HG03159 (cell line): ENCODE measurements around the gene CFDP1.

Experiments
- ATAC-seq: cut with Tn5 transposase; IDR thresholded peaks from one replicate; pipeline ENCODE4 v1.9.1; 2021; ENCODE audit warnings: mild to moderate bottlenecking, moderate library complexity; ENCODE audit not compliant: unreplicated experiment

CFDP1 gene

DNA sequence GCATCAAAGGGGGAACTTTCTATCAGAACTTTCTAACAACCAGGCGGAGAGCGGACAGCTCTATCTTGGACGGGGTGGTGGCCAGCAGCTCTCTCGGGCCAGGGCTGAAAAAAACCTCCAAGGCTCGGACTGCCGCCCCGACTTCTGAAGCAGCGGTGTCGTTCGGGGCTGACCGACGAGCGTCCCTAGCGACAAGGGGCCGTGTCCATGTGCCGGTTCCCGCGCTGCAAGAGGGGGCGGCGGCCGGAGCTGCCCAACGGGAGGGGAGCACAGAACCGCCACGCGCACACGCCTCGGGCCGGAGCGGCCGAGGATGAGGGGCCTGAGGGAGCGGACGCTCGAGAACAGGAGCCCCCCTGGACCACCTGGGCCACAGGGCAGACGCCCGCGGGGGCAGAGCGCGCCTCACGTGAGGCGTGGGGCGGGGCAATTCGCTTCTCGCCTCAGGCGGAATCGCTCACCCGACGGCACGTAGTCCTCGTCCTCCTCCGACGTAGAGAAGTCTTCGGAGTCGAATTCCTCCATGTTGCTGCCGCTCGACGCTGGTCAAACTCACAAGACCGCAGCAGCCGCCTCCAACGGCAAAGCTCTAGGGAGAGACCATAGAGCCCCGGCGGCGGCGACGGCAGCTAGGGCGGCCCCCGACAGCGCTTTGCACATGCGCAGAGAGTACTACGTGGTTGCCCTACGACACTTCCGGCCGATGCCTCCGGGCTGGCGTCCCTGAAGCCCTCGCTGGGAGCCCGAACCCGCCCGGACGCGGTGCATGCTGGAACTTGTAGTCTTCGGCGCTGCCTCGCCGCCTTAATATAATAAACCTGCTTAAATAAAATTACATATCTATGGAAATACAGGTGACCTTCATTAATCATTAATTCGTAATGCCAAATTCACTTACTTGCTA, at the start of gene CFDP1:
TSS of gene CFDP1 (minus strand) at position 676 of the 904 bp plus-strand sequence. CDS start at position 525, 151 bp downstream.
- ATAC-seq: peak; percentile 92

DNA sequence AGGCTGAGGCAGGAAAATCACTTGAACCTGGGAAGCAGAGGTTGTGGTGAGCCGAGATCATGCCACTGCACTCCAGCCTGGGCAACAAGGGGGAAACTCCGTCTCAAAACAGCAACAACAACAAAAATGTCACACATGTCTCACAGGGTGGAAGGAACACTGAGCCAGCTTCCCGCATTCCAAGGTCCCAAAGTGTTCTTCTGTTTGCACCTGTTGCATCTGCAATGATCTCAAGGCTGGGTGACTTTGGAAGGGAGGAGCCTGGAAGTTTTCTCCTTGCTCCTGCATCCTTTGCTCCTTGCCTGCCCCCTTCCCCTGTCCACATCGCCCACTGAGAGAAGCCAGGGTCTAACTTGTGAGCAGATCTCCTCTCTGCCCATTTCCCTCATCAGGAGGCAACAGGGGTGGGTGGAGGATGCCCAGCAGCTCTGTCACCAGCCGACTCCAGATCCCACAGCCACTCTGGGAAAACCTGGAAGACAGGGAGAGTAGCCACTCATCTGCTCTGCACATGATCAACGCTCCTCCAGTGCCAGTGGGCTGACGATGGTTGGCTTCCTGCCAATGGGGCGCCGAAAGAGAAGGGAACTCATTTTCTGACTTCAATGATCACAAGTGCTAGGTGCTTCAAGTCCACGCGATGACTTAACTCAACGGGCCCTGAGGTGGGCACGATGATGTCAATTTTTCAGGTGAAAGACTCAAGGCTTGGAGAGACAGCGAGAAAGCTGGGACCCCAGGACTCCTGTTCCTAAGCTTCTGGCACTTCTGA, 49.3 kb upstream of the CFDP1 start:
- ATAC-seq: no peak

DNA sequence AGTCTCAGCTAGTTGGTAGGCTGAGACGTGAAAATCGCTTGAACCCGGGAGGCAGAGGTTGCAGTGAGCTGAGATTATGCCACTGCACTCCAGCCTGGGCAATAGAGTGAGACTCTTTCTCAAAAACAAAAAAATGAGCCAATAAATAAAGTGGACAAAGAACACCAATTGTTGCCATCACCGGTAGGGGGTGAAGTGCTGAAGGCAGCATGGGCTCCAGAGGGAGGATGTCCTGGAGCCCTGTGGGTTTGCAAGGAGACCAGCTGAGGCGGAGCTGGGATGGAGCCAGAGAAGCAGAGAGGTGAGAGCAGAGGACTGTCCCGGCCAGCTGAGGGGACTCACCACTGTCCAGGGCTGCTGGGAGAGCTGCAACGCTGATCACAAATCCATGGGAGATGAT, 48.2 kb upstream of the CFDP1 start:
- ATAC-seq: no peak

DNA sequence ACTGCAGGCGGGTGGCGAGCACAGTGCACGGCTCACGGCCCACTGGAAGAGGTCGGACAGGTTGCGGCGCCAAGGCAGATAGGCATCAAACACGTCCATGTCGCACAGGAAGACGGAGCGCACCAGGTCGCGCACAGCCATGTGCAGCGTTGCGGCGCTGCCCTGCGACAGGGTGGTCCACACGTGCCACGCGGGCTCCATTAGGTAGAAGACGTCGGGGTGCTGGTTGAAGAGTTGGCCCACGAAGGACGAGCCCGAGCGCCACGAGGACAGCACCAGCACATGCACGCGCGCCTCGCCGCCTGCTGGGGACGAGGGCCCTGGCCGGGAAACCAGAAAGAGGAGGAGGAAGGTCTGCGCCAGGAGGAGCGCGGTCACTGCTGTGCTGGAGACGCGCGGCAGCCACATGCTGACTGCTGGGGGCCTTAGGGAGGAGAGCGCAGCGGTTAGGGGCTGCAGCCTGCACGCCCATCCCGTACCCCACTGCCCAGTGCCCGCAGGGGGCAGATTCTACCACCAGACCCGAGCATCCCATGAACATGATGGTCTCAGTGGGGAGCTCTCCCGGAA, 46.2 kb upstream of the CFDP1 start:
- no peak for ATAC-seq

DNA sequence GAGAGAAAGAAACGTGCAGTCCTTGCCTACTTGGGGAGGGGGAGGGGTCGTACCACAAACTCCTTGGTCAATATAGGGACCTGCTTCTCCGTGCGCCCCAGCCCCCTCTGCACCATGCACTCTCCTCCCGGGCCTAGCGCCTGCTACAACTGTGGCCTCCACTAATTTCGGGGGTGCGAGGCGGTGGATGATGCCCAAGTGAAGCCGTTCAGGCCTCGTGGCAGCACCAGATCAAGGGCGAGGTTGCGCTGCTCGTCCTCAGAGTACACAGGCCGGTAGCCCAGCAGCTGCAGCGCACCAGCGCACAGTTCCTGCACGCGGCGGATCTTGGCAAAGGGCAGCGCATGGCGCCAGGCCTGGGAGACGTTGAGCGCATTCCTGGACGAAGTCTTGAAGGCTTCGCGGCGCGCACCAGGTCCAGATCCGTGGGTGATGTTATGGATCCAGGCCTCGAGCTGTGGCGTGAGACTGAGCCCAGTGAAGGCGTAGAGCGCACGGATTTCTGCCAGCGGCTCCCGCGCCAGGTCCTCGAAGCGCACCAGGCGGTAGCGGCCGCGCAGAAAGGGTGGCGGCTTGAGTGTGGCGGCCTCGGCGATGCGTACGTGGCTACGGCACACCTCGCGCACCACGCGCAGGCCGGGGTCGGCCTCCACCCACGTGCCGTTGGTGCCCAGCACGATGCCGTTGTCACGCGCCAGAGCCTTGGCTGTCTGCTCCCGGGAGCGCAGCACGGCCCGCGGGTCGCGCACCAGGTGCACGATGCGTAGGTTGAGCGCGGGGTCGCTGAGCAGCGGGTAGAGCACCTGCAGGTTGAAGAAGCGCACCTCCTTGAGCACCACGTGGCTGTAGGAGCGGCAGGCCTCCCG, 45.4 kb upstream of the CFDP1 start:
- ATAC-seq: no peak

DNA sequence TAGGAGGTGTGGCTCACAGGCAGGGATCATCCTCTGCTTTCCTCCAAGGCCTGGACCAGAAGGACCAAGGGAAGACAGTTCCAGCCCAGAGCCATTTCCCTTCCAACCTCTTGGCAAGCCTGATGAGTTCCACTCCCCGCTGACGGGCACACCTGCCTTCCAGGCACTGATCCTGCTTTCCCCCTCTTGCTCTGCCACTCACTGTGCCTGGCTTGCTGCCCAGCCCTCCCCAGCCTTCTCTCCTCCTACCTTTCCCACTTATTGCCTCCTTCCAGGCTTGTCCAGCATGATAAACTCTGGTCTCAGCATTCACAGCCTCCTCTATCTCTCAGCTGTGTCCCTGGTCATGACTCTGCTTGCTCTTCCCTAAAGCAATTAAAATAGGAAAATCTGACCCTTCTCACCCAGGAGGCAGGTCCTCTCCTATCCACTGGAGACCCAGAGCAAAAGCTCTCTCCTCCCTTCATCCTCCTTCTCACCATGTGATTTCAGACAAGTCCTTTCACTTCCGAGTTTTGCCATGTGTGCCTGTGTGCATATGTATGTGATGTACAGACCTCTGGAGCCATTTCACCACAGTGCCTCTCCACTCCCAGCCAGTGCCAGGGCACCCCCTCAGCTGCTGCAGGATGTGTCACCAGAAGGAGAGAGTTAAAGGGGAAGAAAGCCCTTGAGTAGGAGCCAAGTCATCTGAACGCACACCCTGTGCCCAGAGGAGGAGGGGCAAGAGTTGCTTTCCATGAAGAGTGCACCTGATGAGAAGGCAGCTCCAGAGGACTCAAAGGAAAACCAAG, 44.6 kb upstream of the CFDP1 start:
- ATAC-seq: no peak

DNA sequence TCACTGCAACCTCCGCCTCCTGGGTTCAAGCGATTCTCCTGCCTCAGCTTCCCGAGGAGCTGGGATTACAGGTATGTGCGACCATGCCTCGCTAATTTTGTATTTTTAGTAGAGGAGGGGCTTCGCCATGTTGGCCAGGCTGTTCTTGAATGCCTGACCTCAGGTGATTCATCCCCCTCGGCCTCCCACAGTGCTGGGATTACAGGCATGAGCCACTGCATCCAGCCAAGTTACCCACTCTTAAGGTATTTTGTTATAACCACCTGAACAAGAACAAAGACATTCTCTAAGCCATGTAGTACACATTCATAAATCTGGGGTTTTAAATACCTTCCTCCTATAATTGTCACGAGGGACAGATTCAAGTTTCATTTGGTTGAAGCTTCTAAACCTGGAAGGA, 43.5 kb upstream of the CFDP1 start:
- no peak for ATAC-seq

DNA sequence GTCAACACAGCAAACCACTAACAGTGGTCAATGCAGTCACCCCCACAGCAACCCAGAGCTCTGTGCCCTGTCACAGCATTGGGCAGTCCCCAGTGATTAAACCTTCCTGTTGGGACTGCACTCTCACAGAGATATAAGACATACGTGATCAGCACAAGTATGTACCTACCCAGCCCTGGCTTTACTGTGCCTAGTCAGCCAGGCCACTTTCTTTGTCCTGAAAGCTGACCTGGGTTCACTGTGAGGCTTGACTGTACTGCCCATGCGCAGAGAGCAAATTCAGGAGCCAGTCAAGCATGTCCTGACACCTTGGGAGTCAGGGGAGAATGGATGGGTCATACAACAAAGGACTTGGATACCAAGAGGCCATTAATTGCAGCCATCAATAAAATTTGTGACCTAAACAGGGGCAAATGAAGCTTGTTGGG, 42.1 kb upstream of the CFDP1 start:
- ATAC-seq: no peak

DNA sequence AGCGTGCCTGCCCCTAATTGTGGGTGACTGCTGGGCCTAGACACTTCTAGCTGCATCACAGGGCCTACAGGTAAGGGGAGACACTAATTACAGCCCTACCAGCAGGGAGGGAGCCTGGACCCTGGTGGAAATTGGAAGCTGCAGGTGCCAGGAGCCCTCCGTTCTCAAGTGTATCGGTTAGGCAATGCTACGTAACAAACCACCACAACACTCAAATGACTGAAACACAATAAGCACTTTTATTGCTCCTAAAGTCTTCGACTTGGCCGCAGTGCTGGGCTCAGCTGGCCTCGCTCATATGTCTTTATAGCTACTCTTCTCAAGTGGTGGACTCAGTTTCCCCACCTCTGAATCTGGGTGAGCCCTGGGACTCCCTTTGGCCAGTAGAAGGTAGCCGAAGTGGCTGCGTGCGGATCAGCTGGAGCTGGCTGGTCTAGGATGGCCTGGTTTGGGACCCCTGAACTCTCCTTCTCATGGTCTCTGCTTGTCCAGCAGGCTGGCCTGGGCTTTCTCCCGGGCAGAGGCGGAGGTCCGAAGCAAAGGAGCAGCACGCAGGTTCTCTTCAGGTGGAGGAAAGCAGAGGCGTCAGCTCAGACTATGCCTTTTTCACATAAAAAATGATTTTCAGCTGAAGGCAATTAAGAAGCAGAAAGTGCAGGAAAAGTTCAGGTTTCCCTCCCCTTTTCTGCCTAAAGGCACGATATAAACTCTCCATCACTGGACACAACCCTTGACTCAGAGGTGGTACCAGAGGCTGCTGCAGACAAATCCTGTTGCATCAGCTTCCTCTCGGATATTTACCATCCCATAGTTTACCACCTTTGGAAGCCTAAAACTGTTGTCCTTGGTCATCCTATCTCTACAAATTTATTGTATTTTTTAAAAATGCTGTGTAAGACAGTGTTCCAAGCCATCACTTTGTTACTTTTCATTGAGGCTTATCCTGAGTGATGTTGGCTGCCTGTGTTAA, 39.9 kb upstream of the CFDP1 start:
- no peak for ATAC-seq

DNA sequence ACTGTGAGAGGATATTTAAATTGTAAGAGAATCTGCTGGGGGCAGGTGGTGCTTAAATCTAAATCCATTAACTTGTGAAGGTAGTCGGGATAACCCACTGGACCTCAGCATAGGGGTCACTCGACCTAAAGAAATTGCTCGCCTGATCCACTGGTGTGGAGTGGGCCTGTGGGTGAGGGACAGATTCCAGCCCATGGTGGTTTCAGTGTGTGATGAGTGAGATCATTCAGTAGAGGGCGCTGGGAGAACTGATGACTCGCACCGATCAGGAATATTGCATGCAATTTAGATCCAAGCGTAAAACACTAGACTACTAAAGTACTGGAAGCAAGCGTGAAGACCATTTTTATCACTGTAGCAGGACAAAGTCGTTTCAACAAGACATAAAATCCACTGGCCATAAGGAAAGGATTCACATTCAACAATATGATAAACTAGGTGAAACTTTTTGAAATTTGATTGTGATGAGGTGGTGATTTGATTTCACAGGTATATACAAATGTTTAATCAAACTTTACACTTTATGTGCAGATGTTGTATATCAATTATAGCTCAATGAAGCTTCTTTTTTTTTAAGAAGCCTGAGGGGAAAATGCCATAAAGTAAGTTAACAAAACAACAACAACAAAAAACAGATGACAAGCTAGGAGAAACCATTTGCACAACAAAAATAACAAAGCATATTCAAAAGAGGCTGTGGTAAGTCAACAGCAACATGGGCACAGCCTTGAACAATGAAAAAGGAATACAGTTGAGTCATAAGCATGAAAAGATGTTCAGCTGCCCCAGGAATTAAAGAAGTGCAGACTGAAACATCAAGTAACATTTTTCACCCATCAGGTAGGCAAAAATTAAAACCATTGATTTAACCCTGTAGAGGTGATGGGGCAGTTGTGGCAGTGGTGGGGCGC, 38.7 kb upstream of the CFDP1 start:
- ATAC-seq: peak; percentile 85

DNA sequence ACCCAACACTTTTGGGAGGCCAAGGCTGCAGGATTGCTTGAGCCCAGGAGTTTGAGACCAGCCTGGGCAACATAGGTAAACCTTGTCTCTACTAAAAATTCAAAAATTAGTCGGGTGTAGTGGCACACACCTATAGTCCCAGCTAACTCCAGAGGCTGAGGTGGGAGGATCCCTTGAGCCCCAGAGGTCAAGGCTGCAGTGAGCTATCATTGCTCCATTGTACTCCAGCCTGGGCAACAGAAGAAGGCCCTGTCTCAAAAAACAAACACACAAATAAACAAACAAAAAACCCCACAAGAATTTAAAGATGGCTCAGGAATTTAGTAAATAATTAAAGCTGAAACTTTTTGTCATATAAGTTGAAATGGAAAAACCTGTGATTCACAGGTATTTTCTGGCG, 33.5 kb upstream of the CFDP1 start:
- no peak for ATAC-seq

DNA sequence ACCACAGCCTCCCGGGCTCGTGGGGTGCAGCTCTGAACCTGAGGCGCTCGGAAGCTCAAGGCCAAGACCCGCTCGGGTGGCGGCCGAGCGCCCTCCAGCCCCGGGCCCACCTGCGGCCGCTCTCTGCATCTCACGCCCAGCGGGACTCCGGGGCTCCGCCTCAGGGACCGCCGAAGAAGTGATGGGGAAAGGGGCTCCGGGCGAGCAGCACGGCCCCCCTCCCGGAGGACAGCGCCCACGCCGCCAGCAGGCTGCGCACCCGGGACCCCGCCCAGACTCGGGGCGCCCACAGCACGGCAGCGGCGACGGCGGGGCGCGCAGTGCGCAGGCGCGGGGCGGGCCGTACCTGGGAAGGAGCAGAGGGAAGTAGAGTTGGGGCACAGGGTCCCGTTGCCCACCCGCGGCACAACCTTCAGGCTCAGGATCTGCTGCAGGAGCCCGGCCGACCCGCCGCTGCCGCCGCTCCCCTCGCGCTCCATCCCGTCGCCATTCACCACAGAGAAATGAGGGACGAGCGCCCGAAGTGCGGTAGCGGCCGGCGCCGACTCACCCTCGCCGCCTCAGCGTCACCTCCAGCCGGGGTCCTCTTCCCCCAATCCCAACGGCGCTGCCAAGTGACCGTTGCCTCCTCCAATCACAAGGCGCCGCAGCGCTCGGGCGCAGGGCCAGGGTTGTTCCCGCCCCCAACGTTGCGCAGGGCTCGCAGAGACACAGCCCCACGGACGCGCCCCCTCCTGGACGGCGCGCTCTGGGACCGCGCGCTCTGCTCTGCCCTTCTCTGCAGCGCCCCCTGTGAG, 31.0 kb upstream of the CFDP1 start, which contains the start of gene TMEM170A:
TSS of gene TMEM170A (minus strand) at position 568 of the 797 bp plus-strand sequence. CDS start at position 479, 89 bp downstream.
- ATAC-seq: peak; percentile 92

DNA sequence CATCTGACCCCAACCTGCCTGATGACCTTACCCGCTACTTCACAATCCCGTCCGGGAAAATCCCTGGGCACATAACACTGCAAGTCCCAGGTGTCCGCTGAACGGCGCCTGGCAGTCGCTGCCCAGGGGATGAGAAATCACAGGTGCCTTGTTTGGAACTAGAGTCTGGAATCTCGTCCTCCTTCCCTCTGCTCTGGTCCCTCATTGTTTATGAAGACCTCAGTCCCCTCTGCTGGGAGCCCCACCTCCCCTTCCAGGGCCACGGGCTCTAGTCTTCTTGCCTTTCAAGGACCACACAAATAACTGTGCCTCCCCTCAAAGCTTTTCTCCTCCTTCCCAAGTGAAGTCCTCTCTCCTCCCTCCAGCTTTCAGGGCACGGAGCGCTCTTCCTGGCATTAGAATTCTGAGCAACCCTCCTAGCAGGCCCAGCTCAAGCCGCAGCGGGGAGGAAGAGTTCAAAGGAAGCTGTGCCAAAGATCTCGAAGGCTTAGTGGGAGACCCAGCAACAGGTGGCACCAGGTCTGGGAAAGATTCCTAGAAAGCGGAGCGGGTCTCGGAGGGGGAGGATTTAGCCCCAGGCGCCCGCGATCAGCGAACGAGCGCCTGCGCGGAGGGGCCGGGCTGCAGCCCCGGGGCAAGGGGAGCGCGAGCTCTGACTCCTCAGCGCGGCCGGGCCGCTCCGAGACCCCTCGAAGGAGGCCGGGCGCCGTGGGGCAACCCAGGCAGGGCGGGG, 30.3 kb upstream of the CFDP1 start:
- peak; percentile 8 for ATAC-seq

DNA sequence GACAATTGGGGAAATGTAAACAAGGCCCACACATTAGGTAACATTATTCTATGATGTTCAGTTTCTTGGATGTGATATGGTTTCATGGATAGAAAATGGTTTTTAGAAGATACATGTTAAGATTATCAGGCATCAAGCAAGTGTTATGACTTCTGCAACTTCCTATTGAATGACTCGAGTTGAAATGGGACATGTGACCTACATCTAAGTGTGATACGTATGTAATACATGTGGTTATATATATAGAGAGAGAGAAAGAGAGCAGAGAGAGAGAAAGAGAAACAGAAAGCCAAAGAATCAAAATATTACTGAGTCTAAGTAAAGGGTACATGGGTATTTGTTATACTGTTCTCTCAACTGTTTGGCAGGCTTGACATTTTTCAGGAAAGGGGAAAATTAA, 29.5 kb upstream of the CFDP1 start:
- ATAC-seq: peak; percentile 37

DNA sequence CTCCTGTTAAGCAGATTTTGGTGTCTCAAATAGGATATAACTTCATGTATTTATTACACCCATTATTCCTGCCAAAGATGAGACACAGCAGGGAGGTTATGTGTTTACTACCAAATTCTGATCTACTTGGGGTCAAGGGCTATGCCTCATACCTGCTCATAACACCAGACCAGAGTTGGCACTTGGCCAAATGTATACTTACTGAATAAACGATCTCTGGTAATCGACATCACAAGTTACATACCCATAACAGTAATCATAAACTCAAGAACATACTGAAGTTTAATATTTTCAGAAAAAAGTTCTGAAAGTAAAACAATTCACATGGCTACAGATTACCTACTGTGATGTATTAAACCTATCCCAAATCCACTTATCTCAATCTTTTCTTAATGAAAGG, 28.3 kb upstream of the CFDP1 start:
- ATAC-seq: no peak

DNA sequence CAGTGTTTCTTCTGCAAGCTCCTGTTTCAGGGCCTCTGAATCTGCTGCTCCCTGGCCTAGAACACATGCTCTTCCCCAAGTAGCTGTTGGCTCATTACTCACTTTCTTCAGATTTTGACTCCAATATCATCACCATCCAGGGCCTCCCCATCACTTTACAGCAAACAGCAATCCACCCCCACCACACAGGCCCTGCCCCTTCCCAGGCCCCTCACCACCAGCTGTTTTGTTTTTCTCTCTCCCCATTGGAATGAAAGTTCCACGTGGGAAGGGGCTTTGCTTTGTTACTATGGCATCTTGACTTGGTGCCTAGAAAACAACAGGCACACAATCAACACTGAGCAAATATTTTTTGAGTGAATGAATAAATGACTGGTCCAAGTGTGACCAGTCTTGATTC, 27.1 kb upstream of the CFDP1 start:
- ATAC-seq: no peak
